Activated T-cell treated with anti-CD3 and anti-CD28 coated beads for 4 hours (primary cell): Measurements from ENCODE around the gene DMRT2.

Experiments
- DNase-seq: peaks from one replicate; pipeline ENCODE4 v3.0.0-alpha.2; 2020

The DMRT2 gene

DNA sequence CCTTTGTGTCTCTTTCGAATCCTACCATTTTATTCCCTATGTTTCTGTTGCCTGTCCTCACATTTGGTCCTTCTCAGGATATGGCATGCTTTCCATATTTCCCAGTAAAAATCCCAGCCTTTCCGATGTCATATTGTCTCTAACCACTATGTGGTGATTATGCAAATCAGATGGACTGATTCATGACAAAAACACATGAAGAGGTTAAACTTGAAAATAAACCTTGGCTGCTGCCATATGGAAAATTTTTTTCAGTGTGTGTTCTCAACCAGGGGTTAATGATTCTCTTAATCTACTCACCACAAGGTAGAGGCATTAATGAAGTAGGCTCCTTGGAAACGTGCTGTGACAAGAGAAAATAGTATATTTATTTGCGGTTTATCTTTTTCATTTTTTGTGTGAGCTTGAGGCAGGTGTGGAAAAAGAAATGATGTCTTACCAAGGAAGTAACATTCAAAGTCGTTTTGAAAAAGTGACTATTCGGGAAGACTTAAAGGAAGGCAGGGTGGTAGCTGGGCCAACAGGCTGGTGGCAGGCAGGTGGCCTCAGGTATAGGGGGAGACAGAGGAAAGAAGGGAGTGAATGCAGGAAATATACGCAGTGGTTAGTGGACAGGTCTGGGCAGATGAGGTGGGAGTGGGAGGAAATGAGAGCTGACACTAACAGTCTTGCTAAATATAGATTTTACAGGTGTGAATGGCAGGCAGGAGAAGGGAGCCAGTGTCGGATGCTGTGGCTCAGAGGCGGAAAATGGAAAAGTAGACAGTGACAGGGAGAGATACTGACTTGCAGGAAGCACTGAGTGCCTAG is 46.2 kb downstream of the DMRT2 start:
- DNase-seq = no peak

DNA sequence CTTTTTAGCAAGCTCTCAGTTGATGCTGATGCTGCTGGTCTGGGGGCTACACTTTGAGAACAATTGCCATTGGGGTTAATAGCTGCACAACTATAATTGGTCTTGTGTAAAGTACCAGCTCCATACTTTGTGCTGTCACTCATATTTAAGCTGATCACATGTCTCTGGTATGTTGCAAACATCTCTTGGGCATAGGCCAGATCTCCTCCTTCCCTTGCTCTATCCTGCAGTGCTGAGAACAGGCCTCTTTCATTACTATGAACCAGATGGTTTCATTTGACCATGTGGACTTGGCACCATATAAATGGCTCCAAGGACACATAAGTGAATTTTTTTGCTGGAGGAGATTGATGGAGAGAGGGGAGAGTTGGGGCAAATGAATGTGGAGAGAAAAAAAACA is 48.4 kb downstream of the DMRT2 start:
- DNase-seq = no peak

DNA sequence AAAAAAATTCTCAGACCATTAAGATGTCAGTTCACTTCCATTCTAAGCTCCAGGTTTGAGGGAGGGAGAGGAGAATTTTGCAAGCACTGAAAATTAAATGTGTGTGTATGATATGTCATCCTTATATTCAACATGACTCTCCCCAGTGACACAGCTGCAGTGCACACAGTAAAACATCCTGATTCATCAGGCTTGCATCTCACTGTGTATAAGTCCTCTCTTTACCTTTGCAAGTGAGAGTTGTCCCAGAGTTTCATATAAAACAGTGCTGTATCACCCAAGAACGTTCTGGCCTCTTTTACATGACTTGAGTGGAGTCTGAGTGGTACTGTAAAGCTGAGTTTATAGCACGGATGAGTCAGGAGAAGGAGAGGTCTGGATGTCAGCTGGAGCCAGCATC is 50.0 kb downstream of the DMRT2 start:
- no peak for DNase-seq

- no peak for DNase-seq
These were observed 50.8 kb downstream of the DMRT2 start for GRCh38 chr9:1100945-1101344.

DNA sequence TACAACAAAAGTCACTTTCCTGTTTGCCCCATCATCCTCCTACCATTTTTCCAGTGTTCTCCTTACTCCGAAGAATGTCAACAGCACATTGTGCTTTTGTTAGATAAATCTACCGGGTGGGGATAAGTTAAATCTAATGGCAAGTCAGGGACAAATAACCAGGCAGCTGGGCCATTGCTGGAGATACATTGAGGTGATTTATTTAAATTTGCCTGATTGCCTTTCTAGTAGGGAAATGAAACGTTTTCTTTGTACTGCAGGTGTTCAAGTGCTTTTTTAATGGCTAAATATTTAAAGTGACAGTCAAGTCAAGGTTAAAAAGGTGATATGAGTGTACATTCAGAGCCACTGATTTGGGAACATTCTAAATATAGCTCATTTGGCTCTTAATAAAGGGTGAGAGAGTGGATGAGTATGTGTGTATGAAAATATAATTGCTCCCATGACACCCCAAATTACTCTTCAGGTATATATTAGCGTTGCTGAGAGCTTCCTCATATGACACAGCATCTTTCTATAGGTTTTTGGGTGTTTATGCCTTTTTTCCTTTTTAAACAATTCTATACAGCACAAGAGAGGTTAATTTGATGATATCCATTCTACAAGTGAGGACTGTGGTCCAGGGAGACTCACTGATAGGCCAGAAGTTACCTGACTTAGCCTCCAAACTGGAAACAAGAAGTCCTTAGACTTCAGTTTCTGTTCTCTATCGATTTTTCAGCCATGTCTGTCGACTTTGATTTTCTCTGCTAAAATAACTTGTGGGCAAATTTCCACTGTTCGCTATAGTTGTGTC is 51.9 kb downstream of the DMRT2 start:
- no peak for DNase-seq

DNA sequence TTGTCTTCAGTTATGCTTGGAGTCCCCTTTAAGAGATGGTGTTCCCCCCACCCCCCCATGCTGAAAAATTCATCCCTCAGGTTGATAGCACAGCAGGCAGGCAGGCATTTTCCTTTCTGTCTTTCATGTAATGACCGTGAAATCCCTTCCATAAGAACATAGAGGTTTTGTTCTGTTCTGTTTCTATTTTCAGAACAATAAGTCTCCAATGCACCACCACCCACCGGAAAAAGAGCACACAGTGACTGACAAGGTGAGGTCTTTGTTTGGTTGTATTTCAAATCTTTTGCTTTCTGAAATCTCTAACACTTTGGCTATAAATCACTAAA is 52.4 kb downstream of the DMRT2 start:
- no peak for DNase-seq
